Activated CD4-positive, alpha-beta T cell treated with anti-CD3 and anti-CD28 coated beads, Interleukin-2, amount 10 ng/mL, durations not matched to agents 7 days and 5 days (primary cell): ENCODE data around the gene AMBRA1. TPM values are rescaled to one million over a fixed set of nuclear protein-coding genes. Genes with fewer than 3 reads are reported as not detected.

Experiments
- CTCF ChIA-PET: fragments of 350-600 bp; sonication (Branson Sonifier 250); formaldehyde crosslinking; loops from one replicate; lab custom pipeline; 2021; ENCODE audit warnings: antibody characterized with exemption; lab: Charles Lee
- POLR2A ChIA-PET: fragments of 350-600 bp; sonication (Branson Sonifier 250); formaldehyde crosslinking; loops from one replicate; lab custom pipeline; 2021; ENCODE audit warnings: antibody characterized with exemption; lab: Charles Lee
- DNase-seq: peaks from one replicate; pipeline ENCODE4 v3.0.0-alpha.2; 2020
- H3K27ac Mint-ChIP-seq: one replicate; pipeline ENCODE4 v1.8.0; 2021; ENCODE audit warnings: mild to moderate bottlenecking, moderate library complexity, mixed read lengths
- H3K27me3 Mint-ChIP-seq: one replicate; pipeline ENCODE4 v1.8.0; 2021; ENCODE audit warnings: mixed read lengths
- H3K36me3 Mint-ChIP-seq: one replicate; pipeline ENCODE4 v1.8.0; 2021; ENCODE audit warnings: low read depth, mixed read lengths
- H3K4me1 Mint-ChIP-seq: one replicate; pipeline ENCODE4 v1.8.0; 2021; ENCODE audit warnings: mixed read lengths
- H3K4me3 Mint-ChIP-seq: one replicate; pipeline ENCODE4 v1.8.0; 2021; ENCODE audit warnings: mild to moderate bottlenecking, moderate library complexity, mixed read lengths
- H3K9me3 Mint-ChIP-seq: one replicate; pipeline ENCODE4 v1.8.0; 2021; ENCODE audit warnings: mixed read lengths
- total RNA-seq, 2 experiments: library from RNA; stranded (reverse); gene quantifications; one replicate each; pipeline ENCODE4 v1.2.3, GENCODE V29; 2021

AMBRA1 gene
- total RNA-seq, 2 experiments from 2014 or later, result 38.4 to 40.0 TPM

GRCh38 chr11:46611526-46612304 lies 17.9 kb upstream of the AMBRA1 start:
- Mint-ChIP-seq H3K9me3 (no peaks in the 10 kb centered on the region), H3K4me3 (no peak overlapping the region), H3K27ac (no peak overlapping the region), H3K36me3 (no peaks in the 10 kb centered on the region), H3K4me1 (peaks cover 22% of the 10 kb centered on the region), H3K27me3 (no peaks in the 10 kb centered on the region)
- ChIA-PET POLR2A (interaction anchor here (0.7 kb wide), 1 partner anchor 49 kb away, joined by 3 read pairs; no protein-coding TSS in a partner anchor), CTCF (interaction anchor here (0.6 to 1.4 kb wide), 9 partner anchors 12 to 738 kb away, joined by 3 to 5 read pairs (median 3); partner anchors contain the start of gene AMBRA1)
- no peak for DNase-seq

DNA sequence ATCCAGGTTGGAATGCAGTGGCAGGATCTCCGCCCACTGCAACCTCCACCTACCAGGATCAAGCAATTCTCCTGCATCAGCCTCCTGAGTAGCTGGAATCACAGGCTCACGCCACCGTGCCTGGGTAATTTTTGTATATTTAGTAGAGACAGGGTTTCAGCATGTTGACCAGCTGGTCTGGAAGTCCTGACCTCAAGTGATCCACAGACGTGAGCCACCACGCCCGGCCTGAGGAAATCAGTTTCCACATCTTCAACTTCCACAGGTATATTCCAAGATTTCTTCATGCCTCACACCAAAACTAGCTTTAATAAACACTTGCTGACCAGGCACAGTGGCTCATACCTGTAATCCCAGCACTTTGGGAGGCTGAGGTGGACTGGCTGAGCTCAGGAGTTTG lies 15.6 kb upstream of the AMBRA1 start:
- H3K4me3 Mint-ChIP-seq, result no peak overlapping the region
- no peaks in the 10 kb centered on the region for H3K36me3 Mint-ChIP-seq
- no peak overlapping the region for H3K27ac Mint-ChIP-seq
- no peak for DNase-seq
- H3K4me1 Mint-ChIP-seq, result peaks cover 8% of the 10 kb centered on the region
- H3K27me3 Mint-ChIP-seq, result no peaks in the 10 kb centered on the region
- H3K9me3 Mint-ChIP-seq, result no peaks in the 10 kb centered on the region
- CTCF ChIA-PET, result interaction anchor here (0.6 kb wide), 1 partner anchor 25 kb away, joined by 3 read pairs; no protein-coding TSS in a partner anchor
- POLR2A ChIA-PET, result no interaction called here

GRCh38 chr11:46607516-46607915 lies 13.7 kb upstream of the AMBRA1 start:
- Mint-ChIP-seq H3K27me3 (no peaks in the 10 kb centered on the region), H3K9me3 (no peaks in the 10 kb centered on the region), H3K36me3 (no peaks in the 10 kb centered on the region), H3K27ac (no peak overlapping the region), H3K4me1 (peaks cover 8% of the 10 kb centered on the region), H3K4me3 (no peak overlapping the region)
- no peak for DNase-seq
- ChIA-PET POLR2A (no interaction called here), CTCF (interaction anchor here (0.9 to 1.2 kb wide), 3 partner anchors 10 to 61 kb away, joined by 3 read pairs; partner anchors contain the start of genes ATG13 and HARBI1)

DNA sequence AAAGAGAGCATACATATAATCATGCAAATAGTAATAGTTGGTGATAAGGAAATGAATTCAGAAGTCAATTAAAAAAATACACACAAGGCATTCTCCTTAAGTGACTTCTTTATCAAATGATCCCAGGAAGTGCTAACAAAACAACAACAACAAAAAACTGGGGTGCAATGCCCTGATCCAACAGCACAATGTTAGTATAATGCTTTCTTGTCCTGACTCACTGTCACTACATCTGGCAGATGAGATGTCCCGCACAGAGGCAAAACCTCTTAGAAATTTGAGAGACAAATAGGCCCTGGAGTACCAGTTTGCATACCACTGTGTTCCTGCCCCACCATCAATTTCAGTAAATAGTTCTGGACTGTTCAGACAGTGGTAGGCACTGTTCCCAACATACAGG lies 11.0 kb upstream of the AMBRA1 start:
- Mint-ChIP-seq H3K4me1 (no peaks in the 10 kb centered on the region), H3K27ac (no peak overlapping the region), H3K4me3 (no peak overlapping the region), H3K36me3 (no peaks in the 10 kb centered on the region), H3K27me3 (no peaks in the 10 kb centered on the region), H3K9me3 (no peaks in the 10 kb centered on the region)
- POLR2A ChIA-PET, result no interaction called here
- CTCF ChIA-PET, result no interaction called here
- no peak for DNase-seq

- Mint-ChIP-seq H3K4me3 (no peak overlapping the region), H3K27me3 (no peaks in the 10 kb centered on the region), H3K9me3 (no peaks in the 10 kb centered on the region), H3K4me1 (no peaks in the 10 kb centered on the region), H3K36me3 (no peaks in the 10 kb centered on the region), H3K27ac (peak overlapping the region; percentile 47)
- CTCF ChIA-PET, result no interaction called here
- no peak for DNase-seq
- POLR2A ChIA-PET, result no interaction called here
Measured at GRCh38 chr11:46603704-46604308, 10.0 kb upstream of the AMBRA1 start.

- POLR2A ChIA-PET, result no interaction called here
- no peaks in the 10 kb centered on the region for H3K36me3 Mint-ChIP-seq
- peaks cover 7% of the 10 kb centered on the region for H3K4me1 Mint-ChIP-seq
- no peaks in the 10 kb centered on the region for H3K27me3 Mint-ChIP-seq
- no peak overlapping the region for H3K27ac Mint-ChIP-seq
- H3K4me3 Mint-ChIP-seq, result no peak overlapping the region
- CTCF ChIA-PET, result interaction anchor here (0.7 to 1.5 kb wide), 3 partner anchors 23 to 654 kb away, joined by 3 to 7 read pairs (median 3); no protein-coding TSS in a partner anchor
- no peaks in the 10 kb centered on the region for H3K9me3 Mint-ChIP-seq
- DNase-seq, result no peak
Measured at GRCh38 chr11:46601129-46601528, 7.3 kb upstream of the AMBRA1 start.

GRCh38 chr11:46600194-46600960 lies 6.6 kb upstream of the AMBRA1 start:
- Mint-ChIP-seq H3K27ac (no peak overlapping the region), H3K4me1 (peaks cover 7% of the 10 kb centered on the region), H3K9me3 (no peaks in the 10 kb centered on the region), H3K36me3 (no peaks in the 10 kb centered on the region), H3K27me3 (no peaks in the 10 kb centered on the region), H3K4me3 (no peak overlapping the region)
- no peak for DNase-seq
- POLR2A ChIA-PET, result no interaction called here
- CTCF ChIA-PET, result interaction anchor here (0.6 to 1.5 kb wide), 6 partner anchors 12 to 655 kb away, joined by 3 to 4 read pairs (median 3); no protein-coding TSS in a partner anchor

DNA sequence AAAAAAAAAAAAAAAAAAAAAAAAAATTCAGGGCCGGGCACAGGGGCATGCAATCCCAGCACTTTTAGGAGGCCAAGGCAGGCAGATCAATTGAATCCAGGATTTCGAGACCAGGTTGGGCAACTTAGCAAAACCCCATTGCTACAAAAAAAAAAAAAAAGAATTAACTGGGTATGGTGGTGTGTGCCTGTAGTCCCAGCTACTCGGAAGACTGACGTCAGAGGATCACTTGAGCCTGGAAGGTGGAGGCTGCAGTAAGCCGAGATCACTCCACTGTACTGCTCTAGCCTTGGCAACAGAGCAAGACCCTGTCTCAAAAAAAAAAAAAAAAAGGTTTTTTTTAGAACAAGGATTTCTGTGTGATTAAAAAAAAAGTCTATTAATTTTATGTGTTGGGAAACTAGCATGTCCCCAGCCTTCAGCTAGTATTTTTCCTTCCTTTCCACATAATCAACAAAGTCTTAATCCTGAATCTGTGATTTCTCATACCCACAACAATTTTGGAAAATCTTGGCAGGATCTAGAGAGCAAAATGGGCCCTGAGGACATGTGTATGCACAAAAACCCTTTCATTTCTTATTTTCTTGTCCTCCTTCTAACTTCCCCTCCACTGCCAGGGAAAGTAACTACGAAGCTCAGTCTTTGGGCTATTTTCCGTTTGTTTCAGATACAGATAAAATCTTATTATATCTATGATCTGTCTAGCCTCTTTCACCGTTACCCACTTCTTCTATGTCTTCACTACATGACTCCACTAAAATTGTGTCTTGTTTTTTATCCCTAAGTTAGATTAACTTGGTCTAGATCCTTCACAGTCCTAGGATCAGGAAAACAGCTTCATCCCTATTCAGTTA lies 5.7 kb upstream of the AMBRA1 start:
- Mint-ChIP-seq H3K27me3 (no peaks in the 10 kb centered on the region), H3K27ac (no peak overlapping the region), H3K36me3 (no peaks in the 10 kb centered on the region), H3K9me3 (no peaks in the 10 kb centered on the region), H3K4me1 (peaks cover 8% of the 10 kb centered on the region), H3K4me3 (no peak overlapping the region)
- POLR2A ChIA-PET, result no interaction called here
- no peak for DNase-seq
- CTCF ChIA-PET, result interaction anchor here (0.6 to 1.5 kb wide), 7 partner anchors 12 to 244 kb away, joined by 3 to 4 read pairs (median 3); no protein-coding TSS in a partner anchor

DNA sequence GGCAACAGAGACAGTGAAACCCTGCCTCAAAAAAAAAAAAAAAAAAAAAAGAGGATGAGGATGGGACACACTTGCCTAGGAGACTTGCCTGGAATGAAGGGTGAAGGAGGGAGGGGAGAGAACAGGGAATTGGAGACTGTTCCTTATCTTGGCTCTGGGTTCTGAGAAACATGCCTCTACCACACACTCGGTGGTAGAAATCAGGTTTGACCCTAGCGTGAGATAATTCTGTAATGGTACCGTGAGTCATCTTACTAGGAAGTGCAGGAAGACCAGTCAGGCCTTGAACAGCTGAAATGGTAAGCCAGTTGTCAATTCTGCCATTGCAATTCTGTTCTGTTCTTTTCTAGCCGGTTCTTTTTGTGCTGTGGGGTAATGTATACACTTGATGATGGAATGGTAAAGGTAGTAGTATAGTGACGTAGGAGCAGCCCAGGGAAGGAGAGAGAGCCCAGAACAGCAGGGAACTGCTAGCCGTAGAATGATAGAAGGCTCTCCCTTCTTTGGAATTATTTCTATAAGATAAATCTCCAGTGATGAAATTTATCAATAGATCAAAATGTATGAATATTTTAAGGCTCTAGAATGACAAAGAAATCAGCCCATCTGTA lies 3.9 kb upstream of the AMBRA1 start:
- H3K9me3 Mint-ChIP-seq, result peaks cover 4% of the 10 kb centered on the region
- no peaks in the 10 kb centered on the region for H3K27me3 Mint-ChIP-seq
- H3K4me3 Mint-ChIP-seq, result no peak overlapping the region
- peaks cover 23% of the 10 kb centered on the region for H3K4me1 Mint-ChIP-seq
- peaks cover 9% of the 10 kb centered on the region for H3K36me3 Mint-ChIP-seq
- DNase-seq, result no peak
- H3K27ac Mint-ChIP-seq, result no peak overlapping the region
- POLR2A ChIA-PET, result no interaction called here
- CTCF ChIA-PET, result interaction anchor here (0.6 kb wide), 1 partner anchor 9 kb away, joined by 3 read pairs; no protein-coding TSS in a partner anchor

DNA sequence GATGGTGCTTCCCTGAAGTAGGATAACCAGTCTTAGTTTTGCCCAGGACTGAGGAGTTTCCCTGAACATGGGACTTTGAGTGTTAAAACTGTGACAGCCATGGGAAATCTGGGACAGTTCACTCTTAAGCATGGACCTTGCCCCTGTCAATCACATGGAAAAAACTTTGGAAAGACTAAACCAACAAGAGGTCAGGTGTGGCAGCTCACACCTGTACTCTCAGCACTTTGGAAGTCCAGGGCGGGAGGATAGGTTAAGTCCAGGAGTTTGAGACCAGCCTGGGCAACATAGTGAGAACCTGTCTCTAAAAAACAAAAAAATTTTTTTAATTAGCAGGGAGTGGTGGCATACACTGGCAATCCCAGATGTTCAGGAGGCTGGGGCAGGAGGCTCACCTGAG lies 3.3 kb upstream of the AMBRA1 start:
- Mint-ChIP-seq H3K9me3 (peaks cover 4% of the 10 kb centered on the region), H3K27ac (no peak overlapping the region), H3K36me3 (peaks cover 10% of the 10 kb centered on the region), H3K27me3 (no peaks in the 10 kb centered on the region), H3K4me1 (peaks cover 28% of the 10 kb centered on the region), H3K4me3 (no peak overlapping the region)
- DNase-seq, result no peak
- CTCF ChIA-PET, result no interaction called here
- POLR2A ChIA-PET, result no interaction called here

- H3K27ac Mint-ChIP-seq, result peak overlapping the region; percentile 92
Measured at GRCh38 chr11:46594785-46595184, 962 bp upstream of the AMBRA1 start.

More at GRCh38 chr11:46594785-46595184, 962 bp upstream of the AMBRA1 start:
- ChIA-PET CTCF (interaction anchor here (0.6 to 1.0 kb wide), 3 partner anchors 28 to 244 kb away, joined by 3 to 6 read pairs (median 3); no protein-coding TSS in a partner anchor), POLR2A (no interaction called here)
- Mint-ChIP-seq H3K36me3 (peaks cover 15% of the 10 kb centered on the region), H3K4me1 (peaks cover 44% of the 10 kb centered on the region), H3K27me3 (no peaks in the 10 kb centered on the region), H3K4me3 (peak overlapping the region; percentile 91), H3K9me3 (peaks cover 4% of the 10 kb centered on the region)
- no peak for DNase-seq
